SK-N-SH treated with all-trans-retinoic acid at 6 μM for 48 hours (cell line): ENCODE measurements around the gene HYI.

Source experiments
- ATAC-seq: fragments of 200-7000 bp; cut with Tn5 transposase; 3 replicates; pipeline ENCODE4 v1.9.1; 2020; ENCODE audit warnings: mild to moderate bottlenecking, moderate library complexity
- ARNTL ChIP-seq: fragments of 450-650 bp; formaldehyde crosslinking; IDR thresholded peaks from 2 replicates; pipeline ENCODE4 v1.5.0; 2020; ENCODE audit warnings: low read depth, mild to moderate bottlenecking, moderate library complexity, borderline replicate concordance
- BACH2 ChIP-seq: fragments of 250-450 bp; sonication (Bioruptor Pico); IDR thresholded peaks from 2 replicates; pipeline ENCODE4 v1.9.0; 2021; ENCODE audit warnings: mild to moderate bottlenecking, borderline replicate concordance
- CSDC2 ChIP-seq: fragments of 250-450 bp; sonication (Bioruptor Pico); IDR thresholded peaks from 2 replicates; pipeline ENCODE4 v1.5.0; 2020; ENCODE audit warnings: mild to moderate bottlenecking, moderate library complexity
- ESRRG ChIP-seq: fragments of 250-450 bp; sonication (Bioruptor Pico); IDR thresholded peaks from 2 replicates; pipeline ENCODE4 v1.6.1; 2021; ENCODE audit warnings: mild to moderate bottlenecking
- GLIS3 ChIP-seq: fragments of 250-450 bp; sonication (Bioruptor Pico); IDR thresholded peaks from 2 replicates; pipeline ENCODE4 v1.5.0; 2020; ENCODE audit warnings: mild to moderate bottlenecking, moderate library complexity
- ISL1 ChIP-seq: fragments of 250-450 bp; sonication (Bioruptor Pico); IDR thresholded peaks from 2 replicates; pipeline ENCODE4 v2.1.2; 2022; ENCODE audit warnings: mild to moderate bottlenecking, moderate library complexity
- OSR1 ChIP-seq: fragments of 250-450 bp; sonication (Bioruptor Pico); IDR thresholded peaks from 2 replicates; pipeline ENCODE4 v1.8.0; 2022; ENCODE audit warnings: moderate library complexity, mild to moderate bottlenecking, inconsistent platforms
- PPARA ChIP-seq: fragments of 250-450 bp; sonication (Bioruptor Pico); IDR thresholded peaks from 2 replicates; pipeline ENCODE4 v1.5.0; 2020; ENCODE audit warnings: mild to moderate bottlenecking, borderline replicate concordance
- RARB ChIP-seq: fragments of 250-450 bp; sonication (Bioruptor Pico); IDR thresholded peaks from 2 replicates; pipeline ENCODE4 v1.8.0; 2021; ENCODE audit warnings: mild to moderate bottlenecking, moderate library complexity
- SNAI2 ChIP-seq: fragments of 250-450 bp; sonication (Bioruptor Pico); IDR thresholded peaks from 2 replicates; pipeline ENCODE4 v1.5.0; 2020; ENCODE audit warnings: mild to moderate bottlenecking, moderate library complexity
- TCF4 ChIP-seq: fragments of 250-450 bp; sonication (Bioruptor Pico); IDR thresholded peaks from 2 replicates; pipeline ENCODE4 v1.8.0; 2021; ENCODE audit warnings: mild to moderate bottlenecking, moderate library complexity, borderline replicate concordance
- TOX ChIP-seq: fragments of 250-450 bp; sonication (Bioruptor Pico); IDR thresholded peaks from 2 replicates; pipeline ENCODE4 v1.8.0; 2021; ENCODE audit warnings: mild to moderate bottlenecking, moderate library complexity, borderline replicate concordance
- ZC3H10 ChIP-seq: fragments of 250-450 bp; sonication (Bioruptor Pico); IDR thresholded peaks from 2 replicates; pipeline ENCODE4 v1.5.1; 2021; ENCODE audit warnings: mild to moderate bottlenecking, moderate library complexity
- ZFP3 ChIP-seq: fragments of 250-450 bp; sonication (Bioruptor Pico); IDR thresholded peaks from 2 replicates; pipeline ENCODE4 v1.5.0; 2020; ENCODE audit warnings: mild to moderate bottlenecking, moderate library complexity
- ZFP30 ChIP-seq: fragments of 450-650 bp; formaldehyde crosslinking; IDR thresholded peaks from 2 replicates; pipeline ENCODE4 v1.5.0; 2022; ENCODE audit warnings: mild to moderate bottlenecking, moderate library complexity
- ZNF565 ChIP-seq: fragments of 450-650 bp; formaldehyde crosslinking; conservative IDR thresholded peaks from 2 replicates; pipeline ENCODE4 v1.5.0; 2020; ENCODE audit warnings: low read depth, mild to moderate bottlenecking, moderate library complexity
- ZNF70 ChIP-seq: fragments of 450-650 bp; formaldehyde crosslinking; IDR thresholded peaks from 2 replicates; pipeline ENCODE4 v1.5.0; 2020; ENCODE audit warnings: mild to moderate bottlenecking, moderate library complexity
- ZNF8 ChIP-seq: fragments of 450-650 bp; formaldehyde crosslinking; IDR thresholded peaks from 2 replicates; pipeline ENCODE4 v1.5.0; 2020; ENCODE audit warnings: mild to moderate bottlenecking, moderate library complexity
- TF ChIP-seq, protein P1 (sequence below): fragments of 250-450 bp; sonication (Bioruptor Pico); IDR thresholded peaks from 2 replicates; pipeline ENCODE4 v1.8.0; 2020; ENCODE audit warnings: mild to moderate bottlenecking, moderate library complexity, borderline replicate concordance
- TF ChIP-seq, protein P2 (sequence below): fragments of 250-450 bp; sonication (Bioruptor Pico); IDR thresholded peaks from 2 replicates; pipeline ENCODE4 v1.5.1; 2021; ENCODE audit warnings: mild to moderate bottlenecking, moderate library complexity
- TF ChIP-seq, protein P3 (sequence below): fragments of 250-450 bp; sonication (Bioruptor Pico); IDR thresholded peaks from 2 replicates; pipeline ENCODE4 v1.8.0; 2021; ENCODE audit warnings: low read depth, mild to moderate bottlenecking, moderate library complexity, borderline replicate concordance
- TF ChIP-seq, protein P4 (sequence below): fragments of 250-450 bp; sonication (Bioruptor Pico); IDR thresholded peaks from 2 replicates; pipeline ENCODE4 v1.5.1; 2020; ENCODE audit warnings: low read depth, mild to moderate bottlenecking, moderate library complexity
- TF ChIP-seq, protein P5 (sequence below): fragments of 250-450 bp; sonication (Bioruptor Pico); IDR thresholded peaks from 2 replicates; pipeline ENCODE4 v1.5.0; 2020; ENCODE audit warnings: mild to moderate bottlenecking, moderate library complexity

The HYI gene

DNA sequence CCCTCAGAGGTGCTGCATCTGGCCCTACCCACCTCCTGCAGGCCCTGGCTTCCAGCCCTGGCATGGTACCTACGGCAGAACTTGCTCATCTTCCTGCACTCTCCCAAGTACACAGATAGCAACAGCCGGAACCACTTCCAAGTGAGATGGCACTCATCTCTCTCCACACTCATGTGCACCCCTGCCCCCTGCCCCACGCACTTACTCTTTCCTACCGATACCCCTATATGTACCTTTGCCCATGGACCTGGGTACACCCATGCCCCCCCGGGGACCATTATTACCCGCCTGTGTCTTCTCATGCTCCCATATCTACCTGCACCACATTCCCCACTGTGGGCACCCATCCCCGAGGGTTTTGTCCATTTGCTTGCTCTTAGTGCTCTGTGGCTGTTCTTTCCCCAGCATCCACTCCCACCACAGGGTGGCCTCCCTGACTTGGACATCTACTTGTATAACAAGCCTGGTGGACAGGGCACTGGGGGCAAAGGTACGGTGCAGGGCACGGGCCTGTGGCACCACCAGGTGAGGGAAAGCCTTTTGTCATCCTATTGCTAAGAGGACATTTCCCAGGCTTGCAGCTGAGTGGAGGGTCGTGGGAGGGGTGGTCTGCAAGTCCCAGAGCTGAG, 14.7 kb downstream of the HYI start:
- no peak for ATAC-seq

DNA sequence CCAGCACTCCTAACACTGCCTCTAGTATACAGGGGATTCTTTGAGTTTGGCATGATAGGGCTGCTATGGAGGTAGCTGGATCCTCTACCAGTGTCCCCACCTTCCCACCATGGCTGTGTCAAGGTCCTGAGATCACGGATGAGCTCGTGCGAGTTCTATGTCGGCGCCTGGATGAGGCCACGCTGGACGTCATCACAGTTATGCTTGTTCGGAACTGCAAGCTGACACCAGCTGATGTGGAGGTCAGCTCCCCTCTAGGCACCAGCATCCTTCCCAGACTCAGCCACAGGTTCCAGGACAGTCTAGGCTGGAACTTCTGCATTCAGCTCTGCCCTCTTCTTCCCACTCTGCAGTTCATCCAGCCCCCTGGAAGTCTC, 15.2 kb downstream of the HYI start:
- no peak for ATAC-seq
- TF ChIP-seq, protein P1, sequence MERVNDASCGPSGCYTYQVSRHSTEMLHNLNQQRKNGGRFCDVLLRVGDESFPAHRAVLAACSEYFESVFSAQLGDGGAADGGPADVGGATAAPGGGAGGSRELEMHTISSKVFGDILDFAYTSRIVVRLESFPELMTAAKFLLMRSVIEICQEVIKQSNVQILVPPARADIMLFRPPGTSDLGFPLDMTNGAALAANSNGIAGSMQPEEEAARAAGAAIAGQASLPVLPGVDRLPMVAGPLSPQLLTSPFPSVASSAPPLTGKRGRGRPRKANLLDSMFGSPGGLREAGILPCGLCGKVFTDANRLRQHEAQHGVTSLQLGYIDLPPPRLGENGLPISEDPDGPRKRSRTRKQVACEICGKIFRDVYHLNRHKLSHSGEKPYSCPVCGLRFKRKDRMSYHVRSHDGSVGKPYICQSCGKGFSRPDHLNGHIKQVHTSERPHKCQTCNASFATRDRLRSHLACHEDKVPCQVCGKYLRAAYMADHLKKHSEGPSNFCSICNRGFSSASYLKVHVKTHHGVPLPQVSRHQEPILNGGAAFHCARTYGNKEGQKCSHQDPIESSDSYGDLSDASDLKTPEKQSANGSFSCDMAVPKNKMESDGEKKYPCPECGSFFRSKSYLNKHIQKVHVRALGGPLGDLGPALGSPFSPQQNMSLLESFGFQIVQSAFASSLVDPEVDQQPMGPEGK (CRISPR knock-in tag), result no peak
- TF ChIP-seq TOX (no peak), BACH2 (CRISPR knock-in tag) (no peak), ESRRG (CRISPR knock-in tag) (no peak), TCF4 (no peak), ZNF70 (CRISPR knock-in tag) (no peak), SNAI2 (CRISPR knock-in tag) (no peak), GLIS3 (CRISPR knock-in tag) (no peak), ZNF565 (CRISPR knock-in tag) (no peak), ZC3H10 (CRISPR knock-in tag) (no peak), ZNF8 (CRISPR knock-in tag) (no peak), ZFP3 (no peak), PPARA (CRISPR knock-in tag) (no peak), ZFP30 (CRISPR knock-in tag) (no peak), OSR1 (no peak), ISL1 (CRISPR knock-in tag) (no peak)
- TF ChIP-seq, protein P2, sequence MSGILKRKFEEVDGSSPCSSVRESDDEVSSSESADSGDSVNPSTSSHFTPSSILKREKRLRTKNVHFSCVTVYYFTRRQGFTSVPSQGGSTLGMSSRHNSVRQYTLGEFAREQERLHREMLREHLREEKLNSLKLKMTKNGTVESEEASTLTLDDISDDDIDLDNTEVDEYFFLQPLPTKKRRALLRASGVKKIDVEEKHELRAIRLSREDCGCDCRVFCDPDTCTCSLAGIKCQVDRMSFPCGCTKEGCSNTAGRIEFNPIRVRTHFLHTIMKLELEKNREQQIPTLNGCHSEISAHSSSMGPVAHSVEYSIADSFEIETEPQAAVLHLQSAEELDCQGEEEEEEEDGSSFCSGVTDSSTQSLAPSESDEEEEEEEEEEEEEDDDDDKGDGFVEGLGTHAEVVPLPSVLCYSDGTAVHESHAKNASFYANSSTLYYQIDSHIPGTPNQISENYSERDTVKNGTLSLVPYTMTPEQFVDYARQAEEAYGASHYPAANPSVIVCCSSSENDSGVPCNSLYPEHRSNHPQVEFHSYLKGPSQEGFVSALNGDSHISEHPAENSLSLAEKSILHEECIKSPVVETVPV, result no peak
- TF ChIP-seq, protein P3, sequence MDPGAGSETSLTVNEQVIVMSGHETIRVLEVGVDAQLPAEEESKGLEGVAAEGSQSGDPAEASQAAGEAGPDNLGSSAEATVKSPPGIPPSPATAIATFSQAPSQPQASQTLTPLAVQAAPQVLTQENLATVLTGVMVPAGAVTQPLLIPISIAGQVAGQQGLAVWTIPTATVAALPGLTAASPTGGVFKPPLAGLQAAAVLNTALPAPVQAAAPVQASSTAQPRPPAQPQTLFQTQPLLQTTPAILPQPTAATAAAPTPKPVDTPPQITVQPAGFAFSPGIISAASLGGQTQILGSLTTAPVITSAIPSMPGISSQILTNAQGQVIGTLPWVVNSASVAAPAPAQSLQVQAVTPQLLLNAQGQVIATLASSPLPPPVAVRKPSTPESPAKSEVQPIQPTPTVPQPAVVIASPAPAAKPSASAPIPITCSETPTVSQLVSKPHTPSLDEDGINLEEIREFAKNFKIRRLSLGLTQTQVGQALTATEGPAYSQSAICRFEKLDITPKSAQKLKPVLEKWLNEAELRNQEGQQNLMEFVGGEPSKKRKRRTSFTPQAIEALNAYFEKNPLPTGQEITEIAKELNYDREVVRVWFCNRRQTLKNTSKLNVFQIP (CRISPR knock-in tag), result no peak
- TF ChIP-seq, protein P4, sequence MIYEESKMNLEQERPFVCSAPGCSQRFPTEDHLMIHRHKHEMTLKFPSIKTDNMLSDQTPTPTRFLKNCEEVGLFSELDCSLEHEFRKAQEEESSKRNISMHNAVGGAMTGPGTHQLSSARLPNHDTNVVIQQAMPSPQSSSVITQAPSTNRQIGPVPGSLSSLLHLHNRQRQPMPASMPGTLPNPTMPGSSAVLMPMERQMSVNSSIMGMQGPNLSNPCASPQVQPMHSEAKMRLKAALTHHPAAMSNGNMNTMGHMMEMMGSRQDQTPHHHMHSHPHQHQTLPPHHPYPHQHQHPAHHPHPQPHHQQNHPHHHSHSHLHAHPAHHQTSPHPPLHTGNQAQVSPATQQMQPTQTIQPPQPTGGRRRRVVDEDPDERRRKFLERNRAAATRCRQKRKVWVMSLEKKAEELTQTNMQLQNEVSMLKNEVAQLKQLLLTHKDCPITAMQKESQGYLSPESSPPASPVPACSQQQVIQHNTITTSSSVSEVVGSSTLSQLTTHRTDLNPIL (CRISPR knock-in tag), result no peak

More for the DNA sequence above, 14.7 kb downstream of the HYI start:
- TF ChIP-seq SNAI2 (CRISPR knock-in tag), result no peak
- no peak for TF ChIP-seq ARNTL
- TF ChIP-seq ZFP3, result no peak
- TF ChIP-seq ZNF8 (CRISPR knock-in tag), result no peak
- TF ChIP-seq ZC3H10 (CRISPR knock-in tag), result no peak
- no peak for TF ChIP-seq GLIS3 (CRISPR knock-in tag)
- TF ChIP-seq, protein P2, result no peak
- no peak for TF ChIP-seq PPARA (CRISPR knock-in tag)
- no peak for TF ChIP-seq RARB (CRISPR knock-in tag)
- TF ChIP-seq BACH2 (CRISPR knock-in tag), result no peak
- TF ChIP-seq, protein P1 (CRISPR knock-in tag), result no peak
- no peak for TF ChIP-seq TOX
- TF ChIP-seq TCF4, result no peak
- TF ChIP-seq ZNF565 (CRISPR knock-in tag), result no peak
- no peak for TF ChIP-seq ESRRG (CRISPR knock-in tag)
- TF ChIP-seq, protein P5, sequence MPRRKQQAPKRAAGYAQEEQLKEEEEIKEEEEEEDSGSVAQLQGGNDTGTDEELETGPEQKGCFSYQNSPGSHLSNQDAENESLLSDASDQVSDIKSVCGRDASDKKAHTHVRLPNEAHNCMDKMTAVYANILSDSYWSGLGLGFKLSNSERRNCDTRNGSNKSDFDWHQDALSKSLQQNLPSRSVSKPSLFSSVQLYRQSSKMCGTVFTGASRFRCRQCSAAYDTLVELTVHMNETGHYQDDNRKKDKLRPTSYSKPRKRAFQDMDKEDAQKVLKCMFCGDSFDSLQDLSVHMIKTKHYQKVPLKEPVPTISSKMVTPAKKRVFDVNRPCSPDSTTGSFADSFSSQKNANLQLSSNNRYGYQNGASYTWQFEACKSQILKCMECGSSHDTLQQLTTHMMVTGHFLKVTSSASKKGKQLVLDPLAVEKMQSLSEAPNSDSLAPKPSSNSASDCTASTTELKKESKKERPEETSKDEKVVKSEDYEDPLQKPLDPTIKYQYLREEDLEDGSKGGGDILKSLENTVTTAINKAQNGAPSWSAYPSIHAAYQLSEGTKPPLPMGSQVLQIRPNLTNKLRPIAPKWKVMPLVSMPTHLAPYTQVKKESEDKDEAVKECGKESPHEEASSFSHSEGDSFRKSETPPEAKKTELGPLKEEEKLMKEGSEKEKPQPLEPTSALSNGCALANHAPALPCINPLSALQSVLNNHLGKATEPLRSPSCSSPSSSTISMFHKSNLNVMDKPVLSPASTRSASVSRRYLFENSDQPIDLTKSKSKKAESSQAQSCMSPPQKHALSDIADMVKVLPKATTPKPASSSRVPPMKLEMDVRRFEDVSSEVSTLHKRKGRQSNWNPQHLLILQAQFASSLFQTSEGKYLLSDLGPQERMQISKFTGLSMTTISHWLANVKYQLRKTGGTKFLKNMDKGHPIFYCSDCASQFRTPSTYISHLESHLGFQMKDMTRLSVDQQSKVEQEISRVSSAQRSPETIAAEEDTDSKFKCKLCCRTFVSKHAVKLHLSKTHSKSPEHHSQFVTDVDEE (CRISPR knock-in tag), result no peak
- no peak for TF ChIP-seq CSDC2 (CRISPR knock-in tag)
- no peak for TF ChIP-seq ISL1 (CRISPR knock-in tag)
- no peak for TF ChIP-seq OSR1
- no peak for TF ChIP-seq ZNF70 (CRISPR knock-in tag)
